Right lobe of liver (tissue), 6 donors: ENCODE data around the gene SRRM1. TPM values are rescaled to one million over a fixed set of nuclear protein-coding genes. Genes with fewer than 3 reads are reported as not detected.

Source experiments
- ATAC-seq, 4 donors: fragments of 200-7000 bp; cut with Tn5 transposase; one replicate each; pipeline ENCODE4 v1.9.1; 2020; ENCODE audit warnings: mild to moderate bottlenecking in 4 of 4, moderate library complexity in 4 of 4
- DNase-seq, 3 donors: peaks; one replicate each; pipeline ENCODE4 v3.0.0-alpha.2; 2020
- H3K27ac ChIP-seq, 3 donors: fragments of 200-600 bp; one replicate each; pipeline ENCODE4 v1.8.0; 2022
- H3K27me3 ChIP-seq, 2 donors: fragments of 200-600 bp; one replicate each; pipeline ENCODE4 v1.8.0; 2022
- H3K36me3 ChIP-seq, 4 donors: fragments of 200-600 bp; sonication (generic) in 1 of 4; one replicate each; pipeline versions ENCODE4 v1.5.1 to v1.8.0; 2017 to 2022; ENCODE audit warnings: control low read depth in 1 of 4
- H3K4me1 ChIP-seq, 4 donors: fragments of 200-600 bp; sonication (generic) in 1 of 4; one replicate each; pipeline versions ENCODE4 v1.5.1 to v1.8.0; 2017 to 2022; ENCODE audit warnings: control low read depth in 1 of 4
- H3K4me3 ChIP-seq, 3 donors: fragments of 200-600 bp; one replicate each; pipeline ENCODE4 v1.8.0; 2022
- H3K9me3 ChIP-seq, 4 donors: fragments of 200-600 bp; sonication (generic) in 1 of 4; one replicate each; pipeline versions ENCODE4 v1.5.1 to v1.8.0; 2017 to 2022; ENCODE audit warnings: control low read depth in 1 of 4
- POLR2A ChIP-seq: fragments of 450-650 bp; IDR thresholded peaks from one replicate; pipeline ENCODE4 v1.6.1; 2017; ENCODE audit warnings: antibody characterized with exemption, mild to moderate bottlenecking
- WGBS: methylation state at CpG from one replicate; pipeline ENCODE4 v1.1.6; 2018; ENCODE audit warnings: low coverage, low lambda C conversion rate; ENCODE audit not compliant: insufficient coverage; ENCODE audit errors: missing lambda C conversion rate; 5-methylcytosine and 5-hydroxymethylcytosine counted together
- intact Hi-C, 2 donors: fragments of 100-400 bp; cut with DNase I; formaldehyde crosslinking; loops; one replicate each; pipeline versions ENCODE4 v1.11.2 to v1.14.1; 2022
- total RNA-seq, 6 experiments: library from RNA; depleted of rRNA in 2 of 6; stranded (reverse); fragments of >200 nt in 2 of 6; fragmentation: NEBNext Ultra II Directional in 3 of 6; extraction: Animal tissue kit (Norgen Biotek cat#: 25700) in 3 of 6; gene quantifications; one replicate each; pipeline versions ENCODE4 v1.1.0 to v1.2.4, GENCODE V29; 2016 to 2023
- TF ChIP-seq, protein P1 (sequence below), 4 donors: fragments of 200-600 bp in 3 of 4; fragments of 450-650 bp in 1 of 4; IDR thresholded peaks; one replicate each; pipeline versions ENCODE4 v1.5.1 to v1.8.0; 2016 to 2022; ENCODE audit warnings: antibody characterized with exemption in 4 of 4, mild to moderate bottlenecking in 2 of 4
- donor health status: DM: no; HTN: yes; CAD: no.
- donor health status: DM: no; HTN: no; CAD: no.
- donor health status: DM: no; HTN: no; CAD: no.
- donor health status: DM: no; HTN: yes; CAD: no.
- donor health status: DM: no; HTN: yes; CAD: no.

The SRRM1 gene
- total RNA-seq, 6 experiments from 2014 or later = 41.1 to 52.0 (median 44.9) TPM

DNA sequence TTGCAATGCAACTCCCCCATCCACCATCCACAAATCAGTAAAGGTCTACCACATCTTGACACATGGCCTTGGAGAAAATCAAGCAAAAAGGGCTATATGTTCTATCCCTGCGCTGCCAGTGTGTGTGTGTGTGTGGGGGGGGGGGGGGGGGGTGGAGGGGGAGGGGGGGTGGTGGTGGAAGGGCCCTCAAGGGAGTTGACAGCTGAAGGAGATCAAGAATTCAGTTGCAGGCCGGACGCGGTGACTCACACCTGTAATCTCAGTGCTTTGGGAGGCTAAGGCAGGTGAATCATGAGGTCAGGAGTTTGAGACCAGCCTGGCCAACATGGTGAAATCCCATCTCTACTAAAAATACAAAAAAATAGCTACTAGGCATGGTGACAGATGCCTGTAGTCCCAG, 64.6 kb downstream of the SRRM1 start:
- no peaks in the 10 kb centered on the region for H3K9me3 ChIP-seq
- 86% methylated on average over 4 of the region's 4 CpGs for WGBS
- TF ChIP-seq, protein P1, sequence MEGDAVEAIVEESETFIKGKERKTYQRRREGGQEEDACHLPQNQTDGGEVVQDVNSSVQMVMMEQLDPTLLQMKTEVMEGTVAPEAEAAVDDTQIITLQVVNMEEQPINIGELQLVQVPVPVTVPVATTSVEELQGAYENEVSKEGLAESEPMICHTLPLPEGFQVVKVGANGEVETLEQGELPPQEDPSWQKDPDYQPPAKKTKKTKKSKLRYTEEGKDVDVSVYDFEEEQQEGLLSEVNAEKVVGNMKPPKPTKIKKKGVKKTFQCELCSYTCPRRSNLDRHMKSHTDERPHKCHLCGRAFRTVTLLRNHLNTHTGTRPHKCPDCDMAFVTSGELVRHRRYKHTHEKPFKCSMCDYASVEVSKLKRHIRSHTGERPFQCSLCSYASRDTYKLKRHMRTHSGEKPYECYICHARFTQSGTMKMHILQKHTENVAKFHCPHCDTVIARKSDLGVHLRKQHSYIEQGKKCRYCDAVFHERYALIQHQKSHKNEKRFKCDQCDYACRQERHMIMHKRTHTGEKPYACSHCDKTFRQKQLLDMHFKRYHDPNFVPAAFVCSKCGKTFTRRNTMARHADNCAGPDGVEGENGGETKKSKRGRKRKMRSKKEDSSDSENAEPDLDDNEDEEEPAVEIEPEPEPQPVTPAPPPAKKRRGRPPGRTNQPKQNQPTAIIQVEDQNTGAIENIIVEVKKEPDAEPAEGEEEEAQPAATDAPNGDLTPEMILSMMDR (IDR thresholded peaks at IDR 0.05) = no peak
- no peak for TF ChIP-seq POLR2A
- H3K27me3 ChIP-seq = no peaks in the 10 kb centered on the region
- no peak overlapping the region for H3K27ac ChIP-seq
- intact Hi-C loops = no loop called here
- DNase-seq = no peak
- no peak for ATAC-seq
- H3K4me3 ChIP-seq = no peak overlapping the region
- H3K4me1 ChIP-seq = peaks cover 0 to 7% (median 3%) of the 10 kb centered on the region in 4 donors
- H3K36me3 ChIP-seq = no peaks in the 10 kb centered on the region

DNA sequence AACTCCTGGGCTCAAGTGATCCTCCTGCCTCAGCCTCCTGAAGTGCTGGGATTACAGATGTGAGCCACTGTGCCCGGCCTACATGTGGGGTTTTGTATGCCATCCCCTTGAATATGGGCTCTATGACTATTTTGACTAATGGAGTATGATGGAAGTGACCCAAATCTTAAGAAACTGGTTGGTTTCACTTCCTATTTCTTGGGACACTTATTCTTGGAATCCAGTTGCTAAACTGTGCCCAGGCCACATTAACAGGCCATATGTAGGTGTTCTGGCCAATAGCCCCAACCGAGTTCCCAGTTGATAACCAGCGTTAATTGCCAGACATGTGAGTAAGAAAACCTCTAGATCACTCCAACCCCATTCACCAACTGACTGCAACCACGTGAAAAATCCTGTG, 65.8 kb downstream of the SRRM1 start:
- Histone ChIP-seq H3K4me1 (peaks cover 0 to 7% (median 3%) of the 10 kb centered on the region in 4 donors), H3K9me3 (no peaks in the 10 kb centered on the region), H3K27ac (no peak overlapping the region), H3K36me3 (no peaks in the 10 kb centered on the region), H3K27me3 (no peaks in the 10 kb centered on the region), H3K4me3 (no peak overlapping the region)
- DNase-seq (no peak), ATAC-seq (no peak)
- 58% methylated on average over 4 of the region's 4 CpGs for WGBS
- intact Hi-C loops = no loop called here
- TF ChIP-seq, protein P1 (IDR thresholded peaks at IDR 0.05) = no peak
- no peak for TF ChIP-seq POLR2A

DNA sequence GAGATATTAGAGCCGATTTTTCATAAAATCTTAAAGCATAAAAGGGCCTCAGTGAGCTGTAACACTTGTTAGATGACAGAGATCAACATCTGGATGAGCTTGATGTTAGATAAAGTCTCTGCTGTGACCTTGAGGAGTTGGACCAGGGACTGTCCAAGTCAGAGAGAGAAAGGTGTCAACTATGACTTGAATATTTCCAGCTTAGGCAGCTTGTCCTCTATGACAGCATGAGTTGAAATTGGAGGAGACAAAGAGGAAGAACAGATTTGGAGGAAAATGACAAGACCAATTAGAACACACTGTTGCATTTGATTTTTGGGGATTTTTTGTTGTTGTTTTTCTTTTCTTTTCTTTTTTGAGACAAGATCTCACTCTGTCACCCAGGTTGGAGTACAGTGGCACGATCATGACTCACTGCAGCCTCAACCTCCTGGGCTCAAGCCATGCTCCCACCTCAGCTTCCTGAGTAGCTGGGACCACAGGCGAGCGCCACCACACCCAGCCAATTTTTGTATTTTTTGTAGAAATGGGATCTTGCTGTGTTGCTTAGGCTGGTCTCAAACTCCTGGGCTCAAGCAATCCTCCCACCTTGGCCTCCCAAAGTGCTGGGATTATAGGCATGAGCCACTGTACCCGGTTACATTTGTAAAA, 66.8 kb downstream of the SRRM1 start:
- H3K9me3 ChIP-seq = no peaks in the 10 kb centered on the region
- 84% methylated on average over 5 of the region's 5 CpGs for WGBS
- H3K27ac ChIP-seq = no peak overlapping the region
- no peaks in the 10 kb centered on the region for H3K36me3 ChIP-seq
- no peak for TF ChIP-seq POLR2A
- TF ChIP-seq, protein P1 (IDR thresholded peaks at IDR 0.05) = no peak
- no peaks in the 10 kb centered on the region for H3K27me3 ChIP-seq
- DNase-seq (no peak), ATAC-seq (no peak)
- peaks cover 0 to 7% (median 3%) of the 10 kb centered on the region in 4 donors for H3K4me1 ChIP-seq
- no peak overlapping the region for H3K4me3 ChIP-seq
- intact Hi-C loops = no loop called here

DNA sequence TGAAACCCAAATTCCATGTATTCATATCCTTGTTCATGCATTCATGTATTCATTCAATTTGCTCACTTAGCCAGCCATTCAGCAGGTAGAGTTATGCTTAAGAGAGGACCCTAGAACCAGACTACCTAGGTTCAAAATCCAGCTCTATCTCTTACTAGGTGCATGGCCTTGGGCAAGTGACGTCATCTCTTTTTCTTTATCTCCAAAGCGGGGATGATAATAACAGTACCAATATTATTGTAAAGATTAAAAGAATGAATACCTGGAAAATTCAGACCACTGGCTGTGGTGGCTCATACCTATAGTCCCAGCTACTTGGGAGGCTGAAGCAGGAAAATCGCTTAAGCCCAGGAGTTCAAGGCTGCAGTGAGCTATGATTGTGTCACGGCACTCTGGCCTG, 68.2 kb downstream of the SRRM1 start:
- intact Hi-C loops = no loop called here

More for the DNA sequence above, 68.2 kb downstream of the SRRM1 start:
- no peak for DNase-seq
- Histone ChIP-seq H3K4me1 (peaks cover 0 to under 1% (median 0%) of the 10 kb centered on the region in 4 donors), H3K4me3 (no peak overlapping the region), H3K36me3 (no peaks in the 10 kb centered on the region), H3K27me3 (no peaks in the 10 kb centered on the region), H3K9me3 (no peaks in the 10 kb centered on the region), H3K27ac (no peak overlapping the region)
- 80% methylated on average over 4 of the region's 4 CpGs for WGBS
- no peak for TF ChIP-seq POLR2A
- TF ChIP-seq, protein P1 (IDR thresholded peaks at IDR 0.05) = no peak
- no peak for ATAC-seq
